ENCODE measurements around the gene DPP6.
"Not testable (repeated sequence)": the region's sequence is repeated elsewhere in the genome, so short reads cannot be mapped to it uniquely, and the experiment has no call there.

Gene DPP6

DNA sequence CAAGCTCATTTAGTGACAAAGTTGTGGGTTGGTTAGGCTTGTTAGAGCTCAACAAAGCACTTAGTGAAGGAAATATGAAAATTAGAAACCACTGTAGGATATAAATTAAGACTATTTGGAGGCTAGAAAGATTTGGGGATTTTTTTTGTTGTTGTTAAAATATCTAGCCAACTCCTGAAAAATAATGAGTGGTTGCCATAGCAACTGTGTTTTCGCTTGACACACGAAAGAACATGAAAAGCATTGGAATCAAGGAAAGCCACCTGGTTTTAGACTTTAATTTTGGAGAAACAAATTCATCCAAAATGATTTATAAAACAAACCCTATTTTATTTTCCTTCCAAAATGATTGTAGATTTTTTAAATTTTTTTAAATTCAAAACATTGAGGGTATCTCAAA is 26.3 kb downstream of the DPP6 start:
- not testable (repeated sequence) for H3K9me3 ChIP-seq (ENCODE audit: control insufficient read depth in 1 of 2, low read length in 2 of 2); H3K27ac ChIP-seq (ENCODE audit: low read depth, low read length); H3K27me3 ChIP-seq (ENCODE audit: control insufficient read depth in 1 of 2, insufficient read depth in 2 of 2, low read length in 2 of 2); H3K36me3 ChIP-seq (ENCODE audit: control insufficient read depth in 1 of 2, insufficient read depth in 2 of 2, low read length in 2 of 2); H3K9ac ChIP-seq (ENCODE audit: low read depth in 1 of 2, low read length in 2 of 2); H3K4me1 ChIP-seq (ENCODE audit: control insufficient read depth in 1 of 2, insufficient read depth in 2 of 2, low read length in 2 of 2); H3K4me3 ChIP-seq (ENCODE audit: low read depth in 1 of 2, low read length in 2 of 2)

DNA sequence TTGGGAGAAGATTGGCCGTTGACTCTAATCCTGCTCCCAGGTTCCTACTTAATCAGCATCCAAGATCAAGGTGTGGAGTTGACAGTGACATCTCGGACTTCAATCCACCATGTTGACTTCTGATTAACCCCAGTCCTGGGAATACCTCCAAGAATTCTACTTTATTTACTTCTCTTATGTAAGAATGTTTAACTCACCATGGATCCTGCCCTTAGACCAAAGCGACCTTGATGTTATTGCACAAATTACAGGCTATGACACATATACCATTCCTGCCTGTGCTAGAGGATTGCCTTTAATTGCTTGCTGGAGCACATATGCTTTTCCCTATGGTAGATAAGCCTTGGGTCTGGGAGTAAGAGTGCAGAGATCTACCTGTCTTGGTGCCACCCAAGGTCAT is 28.1 kb downstream of the DPP6 start:
- H3K27me3 ChIP-seq (ENCODE audit: control insufficient read depth in 1 of 2, insufficient read depth in 2 of 2, low read length in 2 of 2); H3K9ac ChIP-seq (ENCODE audit: low read depth in 1 of 2, low read length in 2 of 2); H3K4me1 ChIP-seq (ENCODE audit: control insufficient read depth in 1 of 2, insufficient read depth in 2 of 2, low read length in 2 of 2); H3K9me3 ChIP-seq (ENCODE audit: control insufficient read depth in 1 of 2, low read length in 2 of 2); H3K27ac ChIP-seq (ENCODE audit: low read depth, low read length); H3K4me3 ChIP-seq (ENCODE audit: low read depth in 1 of 2, low read length in 2 of 2); H3K36me3 ChIP-seq (ENCODE audit: control insufficient read depth in 1 of 2, insufficient read depth in 2 of 2, low read length in 2 of 2): not testable (repeated sequence)

DNA sequence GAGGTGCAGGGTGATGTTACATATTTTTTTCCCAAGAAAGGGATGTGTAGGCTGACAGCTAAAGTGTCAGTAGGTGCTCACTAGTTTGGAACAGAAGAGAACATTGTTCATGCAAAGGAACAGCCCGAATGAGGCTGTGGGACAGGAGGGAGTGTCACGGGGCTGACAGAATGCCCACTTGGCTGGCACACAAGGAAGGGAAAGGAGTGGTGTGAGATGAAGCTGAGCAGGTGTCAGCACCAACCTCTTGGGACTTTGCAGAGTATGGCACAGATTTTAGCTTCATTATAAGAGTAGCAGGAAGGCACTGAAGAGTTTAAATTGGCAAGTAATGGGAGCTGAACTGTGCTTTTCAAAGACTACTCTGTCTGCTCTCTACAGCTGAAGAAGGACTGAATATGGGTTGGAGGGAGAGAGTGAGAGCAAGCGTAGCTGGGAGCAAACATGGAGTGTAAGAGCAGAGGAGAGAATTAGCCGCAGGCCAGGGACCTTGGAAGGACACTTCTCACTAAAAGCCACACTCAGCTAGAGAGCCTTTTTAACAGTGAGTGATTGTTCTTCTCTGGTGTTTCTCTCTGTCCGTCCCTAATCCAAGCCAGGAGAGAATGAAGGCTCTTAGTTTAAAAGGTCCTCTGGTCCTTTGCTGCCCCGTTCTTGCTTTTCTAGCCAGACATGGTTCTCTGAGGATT is 35.0 kb downstream of the DPP6 start:
- H3K27ac ChIP-seq (ENCODE audit: low read depth, low read length); H3K27me3 ChIP-seq (ENCODE audit: control insufficient read depth in 1 of 2, insufficient read depth in 2 of 2, low read length in 2 of 2); H3K9me3 ChIP-seq (ENCODE audit: control insufficient read depth in 1 of 2, low read length in 2 of 2); H3K4me3 ChIP-seq (ENCODE audit: low read depth in 1 of 2, low read length in 2 of 2); H3K9ac ChIP-seq (ENCODE audit: low read depth in 1 of 2, low read length in 2 of 2); H3K36me3 ChIP-seq (ENCODE audit: control insufficient read depth in 1 of 2, insufficient read depth in 2 of 2, low read length in 2 of 2); H3K4me1 ChIP-seq (ENCODE audit: control insufficient read depth in 1 of 2, insufficient read depth in 2 of 2, low read length in 2 of 2): not testable (repeated sequence)

DNA sequence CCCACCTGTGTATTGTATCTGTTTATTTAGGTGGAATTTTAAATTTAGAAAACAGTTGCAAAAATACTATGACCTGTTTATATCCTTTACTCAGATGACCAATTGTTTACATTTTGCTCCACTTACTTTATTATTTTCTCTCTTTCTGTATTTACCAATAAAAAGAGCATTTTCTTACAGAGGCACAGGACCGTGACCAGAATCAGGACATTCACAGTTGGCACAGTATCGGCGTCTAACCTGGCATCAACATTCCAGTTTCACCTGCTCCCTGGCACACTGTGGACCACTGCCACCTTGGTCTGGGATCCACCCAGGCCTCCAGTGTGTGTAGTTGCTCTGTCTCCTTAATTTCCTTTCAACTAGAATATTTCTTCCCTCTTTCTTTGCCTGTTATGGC is 39.9 kb downstream of the DPP6 start:
- H3K36me3 ChIP-seq (ENCODE audit: control insufficient read depth in 1 of 2, insufficient read depth in 2 of 2, low read length in 2 of 2); H3K4me1 ChIP-seq (ENCODE audit: control insufficient read depth in 1 of 2, insufficient read depth in 2 of 2, low read length in 2 of 2); H3K9me3 ChIP-seq (ENCODE audit: control insufficient read depth in 1 of 2, low read length in 2 of 2); H3K27me3 ChIP-seq (ENCODE audit: control insufficient read depth in 1 of 2, insufficient read depth in 2 of 2, low read length in 2 of 2); H3K27ac ChIP-seq (ENCODE audit: low read depth, low read length); H3K9ac ChIP-seq (ENCODE audit: low read depth in 1 of 2, low read length in 2 of 2); H3K4me3 ChIP-seq (ENCODE audit: low read depth in 1 of 2, low read length in 2 of 2): not testable (repeated sequence)

DNA sequence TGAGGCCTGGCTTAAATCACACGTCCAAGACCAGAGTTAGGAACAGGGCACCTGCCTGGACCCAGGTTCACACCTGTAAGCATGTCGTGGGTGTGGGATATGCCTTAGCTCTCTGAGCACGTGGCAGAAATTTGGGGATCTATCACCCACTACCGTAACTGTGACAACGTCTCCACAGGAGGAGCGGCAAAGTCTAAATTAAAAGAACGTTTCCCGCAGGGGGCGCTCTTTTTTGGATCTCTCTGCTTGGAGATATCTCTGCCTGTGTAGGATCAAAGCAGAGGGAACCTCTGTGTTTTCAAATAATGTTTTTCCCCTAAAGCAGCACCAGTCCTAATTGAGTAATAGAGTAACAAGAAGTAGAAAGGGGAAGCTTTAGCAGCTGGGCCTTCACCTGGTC is 43.0 kb downstream of the DPP6 start:
- H3K4me3 ChIP-seq (ENCODE audit: low read depth in 1 of 2, low read length in 2 of 2); H3K36me3 ChIP-seq (ENCODE audit: control insufficient read depth in 1 of 2, insufficient read depth in 2 of 2, low read length in 2 of 2); H3K4me1 ChIP-seq (ENCODE audit: control insufficient read depth in 1 of 2, insufficient read depth in 2 of 2, low read length in 2 of 2); H3K9ac ChIP-seq (ENCODE audit: low read depth in 1 of 2, low read length in 2 of 2); H3K27ac ChIP-seq (ENCODE audit: low read depth, low read length); H3K27me3 ChIP-seq (ENCODE audit: control insufficient read depth in 1 of 2, insufficient read depth in 2 of 2, low read length in 2 of 2); H3K9me3 ChIP-seq (ENCODE audit: control insufficient read depth in 1 of 2, low read length in 2 of 2): not testable (repeated sequence)

DNA sequence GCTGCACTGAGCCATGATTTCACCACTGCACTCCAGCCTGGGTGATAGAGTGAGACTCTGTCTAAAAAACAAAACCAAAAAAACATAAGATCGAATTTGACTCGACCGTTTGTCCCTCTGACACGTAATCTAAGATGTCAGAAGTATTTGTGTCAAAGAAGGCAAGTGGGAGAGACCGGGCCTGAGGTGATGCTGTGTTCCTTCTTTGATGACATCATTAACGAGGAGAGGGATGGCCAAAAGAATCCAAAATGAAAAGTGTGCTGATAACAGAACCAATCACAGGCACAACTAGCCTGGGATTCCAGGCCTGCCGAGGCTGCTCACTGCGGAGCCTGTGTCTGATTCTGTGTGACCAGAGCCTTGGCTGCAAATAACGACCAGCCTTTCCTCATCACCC is 52.9 kb downstream of the DPP6 start:
- not testable (repeated sequence) for H3K9me3 ChIP-seq (ENCODE audit: control insufficient read depth in 1 of 2, low read length in 2 of 2); H3K36me3 ChIP-seq (ENCODE audit: control insufficient read depth in 1 of 2, insufficient read depth in 2 of 2, low read length in 2 of 2); H3K27ac ChIP-seq (ENCODE audit: low read depth, low read length); H3K4me1 ChIP-seq (ENCODE audit: control insufficient read depth in 1 of 2, insufficient read depth in 2 of 2, low read length in 2 of 2); H3K27me3 ChIP-seq (ENCODE audit: control insufficient read depth in 1 of 2, insufficient read depth in 2 of 2, low read length in 2 of 2); H3K9ac ChIP-seq (ENCODE audit: low read depth in 1 of 2, low read length in 2 of 2); H3K4me3 ChIP-seq (ENCODE audit: low read depth in 1 of 2, low read length in 2 of 2)

DNA sequence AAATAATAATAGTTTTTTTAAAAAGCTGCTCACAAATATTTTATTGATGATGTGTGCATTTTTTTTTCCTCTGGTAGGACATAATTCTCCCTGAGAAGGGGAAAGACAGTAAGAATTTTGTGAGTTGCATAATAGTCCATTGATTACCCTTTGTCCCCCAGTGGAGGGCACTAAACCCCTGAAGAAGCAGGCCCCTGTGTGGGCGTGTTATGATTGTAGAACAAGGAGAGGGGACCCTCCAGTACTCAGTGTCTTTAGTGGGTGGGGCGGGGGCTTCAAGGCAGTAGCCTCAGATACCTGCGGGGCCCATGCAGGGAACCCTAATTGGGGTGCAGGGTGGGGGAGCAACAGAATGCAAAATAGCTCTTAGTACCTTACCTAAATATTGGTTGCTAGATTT is 57.4 kb downstream of the DPP6 start:
- not testable (repeated sequence) for H3K27me3 ChIP-seq (ENCODE audit: control insufficient read depth in 1 of 2, insufficient read depth in 2 of 2, low read length in 2 of 2); H3K4me3 ChIP-seq (ENCODE audit: low read depth in 1 of 2, low read length in 2 of 2); H3K27ac ChIP-seq (ENCODE audit: low read depth, low read length); H3K4me1 ChIP-seq (ENCODE audit: control insufficient read depth in 1 of 2, insufficient read depth in 2 of 2, low read length in 2 of 2); H3K36me3 ChIP-seq (ENCODE audit: control insufficient read depth in 1 of 2, insufficient read depth in 2 of 2, low read length in 2 of 2); H3K9ac ChIP-seq (ENCODE audit: low read depth in 1 of 2, low read length in 2 of 2); H3K9me3 ChIP-seq (ENCODE audit: control insufficient read depth in 1 of 2, low read length in 2 of 2)

DNA sequence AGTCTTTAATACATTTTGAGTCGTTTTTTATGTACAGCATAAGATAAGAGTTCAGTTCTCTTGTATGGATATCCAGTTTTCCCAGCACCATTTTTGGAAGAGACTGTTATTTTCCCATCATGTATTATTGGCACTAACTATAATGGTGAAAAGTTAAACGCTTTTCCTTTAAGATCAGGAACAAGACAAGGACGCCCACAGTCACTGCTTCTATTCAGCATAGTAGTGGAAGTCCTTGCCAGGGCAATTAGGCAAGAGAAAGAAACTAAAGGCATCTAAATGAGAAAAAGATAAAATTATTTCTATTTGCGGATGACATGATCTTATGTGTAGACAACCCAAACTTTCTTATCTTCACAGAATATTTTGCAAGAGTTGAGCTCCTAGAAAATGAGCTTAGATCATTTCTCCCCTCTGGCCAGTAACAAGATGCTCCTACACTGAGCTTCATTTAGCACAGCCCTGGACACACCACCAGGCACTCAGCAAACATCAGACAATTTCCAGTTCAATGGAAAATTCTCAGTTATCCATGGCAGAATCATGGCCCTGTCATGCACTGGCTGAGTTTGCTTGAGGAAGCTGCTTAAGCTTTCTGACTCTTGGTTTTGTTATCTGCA is 61.6 kb downstream of the DPP6 start:
- not testable (repeated sequence) for H3K36me3 ChIP-seq (ENCODE audit: control insufficient read depth in 1 of 2, insufficient read depth in 2 of 2, low read length in 2 of 2); H3K9me3 ChIP-seq (ENCODE audit: control insufficient read depth in 1 of 2, low read length in 2 of 2); H3K9ac ChIP-seq (ENCODE audit: low read depth in 1 of 2, low read length in 2 of 2); H3K4me3 ChIP-seq (ENCODE audit: low read depth in 1 of 2, low read length in 2 of 2); H3K4me1 ChIP-seq (ENCODE audit: control insufficient read depth in 1 of 2, insufficient read depth in 2 of 2, low read length in 2 of 2); H3K27me3 ChIP-seq (ENCODE audit: control insufficient read depth in 1 of 2, insufficient read depth in 2 of 2, low read length in 2 of 2); H3K27ac ChIP-seq (ENCODE audit: low read depth, low read length)

DNA sequence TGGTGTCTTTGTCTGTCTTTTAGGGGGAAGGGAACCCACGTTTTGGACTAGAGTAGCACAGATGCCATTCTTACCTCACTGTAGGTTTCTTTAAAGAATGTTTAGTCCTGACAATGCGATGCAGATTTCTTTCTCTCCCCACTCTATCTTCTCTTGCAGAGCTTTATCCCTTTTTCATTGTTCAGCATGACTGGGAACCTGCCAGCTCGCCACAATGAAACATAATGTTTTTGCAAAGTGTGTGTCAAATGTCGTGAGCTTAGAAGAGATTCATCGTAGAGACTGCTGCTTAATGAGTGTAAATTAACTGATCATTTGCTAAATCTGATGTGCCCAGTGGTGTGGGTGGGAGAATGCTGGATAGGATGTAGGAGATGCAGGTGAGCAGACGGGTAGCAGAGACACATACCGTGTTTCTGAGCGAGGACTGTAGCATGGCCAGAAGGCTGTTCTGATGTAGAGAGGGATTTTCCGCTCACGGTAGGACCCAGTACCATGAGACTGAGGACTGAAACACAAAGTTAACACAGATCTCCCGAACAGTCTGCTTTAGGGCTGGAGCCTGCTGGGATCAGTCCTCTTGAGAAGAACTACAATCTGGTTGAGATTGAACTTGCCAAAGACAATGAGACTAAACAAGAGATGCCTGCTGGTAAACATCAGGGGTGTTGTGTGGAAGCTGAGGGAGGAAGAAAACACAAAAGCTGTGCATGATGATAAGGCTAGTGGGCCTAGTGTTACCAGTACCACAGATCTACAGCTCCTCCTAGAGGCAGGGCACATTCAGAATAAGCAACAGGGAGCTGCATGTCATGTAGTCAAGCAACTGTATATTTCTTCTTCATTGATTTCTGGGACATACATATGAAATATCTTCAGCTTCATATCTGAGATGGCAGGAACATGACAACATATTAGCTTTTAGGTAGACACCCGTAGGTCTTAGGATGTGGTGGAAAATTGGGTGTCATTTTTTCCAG is 65.5 kb downstream of the DPP6 start:
- H3K27me3 ChIP-seq (ENCODE audit: control insufficient read depth in 1 of 2, insufficient read depth in 2 of 2, low read length in 2 of 2); H3K4me3 ChIP-seq (ENCODE audit: low read depth in 1 of 2, low read length in 2 of 2); H3K36me3 ChIP-seq (ENCODE audit: control insufficient read depth in 1 of 2, insufficient read depth in 2 of 2, low read length in 2 of 2); H3K9me3 ChIP-seq (ENCODE audit: control insufficient read depth in 1 of 2, low read length in 2 of 2); H3K9ac ChIP-seq (ENCODE audit: low read depth in 1 of 2, low read length in 2 of 2); H3K4me1 ChIP-seq (ENCODE audit: control insufficient read depth in 1 of 2, insufficient read depth in 2 of 2, low read length in 2 of 2); H3K27ac ChIP-seq (ENCODE audit: low read depth, low read length): not testable (repeated sequence)

DNA sequence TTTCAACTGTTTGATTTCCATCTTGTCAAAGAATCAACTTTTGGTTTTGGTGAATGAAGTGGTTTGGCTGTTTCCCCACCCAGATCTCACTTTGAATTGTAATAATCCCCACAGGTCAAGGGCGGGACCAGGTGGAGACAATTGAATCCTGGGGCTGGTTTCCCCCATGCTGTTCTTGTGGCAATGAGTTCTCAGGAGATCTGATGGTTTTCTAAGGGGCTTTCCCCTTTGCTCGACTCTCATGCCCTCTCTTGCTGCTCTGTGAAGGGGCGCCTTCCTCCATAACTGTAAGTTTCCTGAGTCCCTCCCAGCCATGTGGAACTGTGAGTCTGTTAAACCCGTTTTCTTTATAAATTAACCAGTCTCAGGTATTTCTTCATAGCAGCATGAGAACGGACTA is 68.6 kb downstream of the DPP6 start:
- not testable (repeated sequence) for H3K4me3 ChIP-seq (ENCODE audit: low read depth in 1 of 2, low read length in 2 of 2); H3K9ac ChIP-seq (ENCODE audit: low read depth in 1 of 2, low read length in 2 of 2); H3K4me1 ChIP-seq (ENCODE audit: control insufficient read depth in 1 of 2, insufficient read depth in 2 of 2, low read length in 2 of 2); H3K9me3 ChIP-seq (ENCODE audit: control insufficient read depth in 1 of 2, low read length in 2 of 2); H3K27me3 ChIP-seq (ENCODE audit: control insufficient read depth in 1 of 2, insufficient read depth in 2 of 2, low read length in 2 of 2); H3K27ac ChIP-seq (ENCODE audit: low read depth, low read length); H3K36me3 ChIP-seq (ENCODE audit: control insufficient read depth in 1 of 2, insufficient read depth in 2 of 2, low read length in 2 of 2)
